T-cell (primary cell): ENCODE data around the gene MLLT10. TPM values are rescaled to one million over a fixed set of nuclear protein-coding genes. Genes with fewer than 3 reads are reported as not detected.

Experiments
- ATAC-seq, 4 experiments: fragments of 200-7000 bp in 3 of 4; fragments of 150-1000 bp in 1 of 4; cut with Tn5 transposase; replicated peaks in 1 of 4; 1 replicate in 3 of 4; 2 replicates in 1 of 4; pipeline ENCODE4 v1.10.0; 2021; ENCODE audit warnings: moderate library complexity in 3 of 4, mild to moderate bottlenecking in 2 of 4, moderate number of reproducible peaks in 1 of 4
- CTCF ChIA-PET, 2 donors: fragments of 300-600 bp; sonication (Branson Sonifier 250); formaldehyde crosslinking; loops; one replicate each; lab custom pipeline; 2022; ENCODE audit warnings: antibody characterized with exemption in 2 of 2; lab: Charles Lee
- POLR2A ChIA-PET, 2 donors: fragments of 300-600 bp; sonication (Branson Sonifier 250); formaldehyde crosslinking; loops; one replicate each; lab custom pipeline; 2022; ENCODE audit warnings: antibody characterized with exemption in 2 of 2; lab: Charles Lee
- DNase-seq, 35 experiments: peaks; one replicate each; pipeline versions ENCODE4 v3.0.0 to v3.0.0-alpha.2; 2013 to 2023
- H3K27ac ChIP-seq: one replicate; pipeline ENCODE4 v1.5.1; 2013; ENCODE audit warnings: low read length
- H3K27me3 ChIP-seq, 2 experiments: replicated peaks in 1 of 2; 1 replicate in 1 of 2; 2 replicates in 1 of 2; pipeline versions ENCODE4 v1.6.1 to v1.7.0; 2013; ENCODE audit warnings: low read length in 1 of 2, mixed read lengths in 1 of 2; ENCODE audit not compliant: control insufficient read depth in 2 of 2, insufficient read depth in 2 of 2; ENCODE audit errors: extremely low read depth in 1 of 2
- H3K36me3 ChIP-seq, 2 donors: 1 replicate in 1 of 2; 2 replicates in 1 of 2; pipeline versions ENCODE4 v1.6.1 to v1.7.0; 2013; ENCODE audit warnings: low read length in 1 of 2; ENCODE audit not compliant: control insufficient read depth in 2 of 2, insufficient read depth in 1 of 2; ENCODE audit errors: extremely low read depth in 1 of 2
- H3K4me1 ChIP-seq, 2 experiments: 1 replicate in 1 of 2; 2 replicates in 1 of 2; pipeline versions ENCODE4 v1.6.1 to v1.7.0; 2013; ENCODE audit warnings: low read length in 2 of 2, mixed read lengths in 1 of 2; ENCODE audit not compliant: insufficient read depth in 2 of 2, control insufficient read depth in 1 of 2; ENCODE audit errors: extremely low read depth in 1 of 2
- H3K4me3 ChIP-seq, 2 donors: 1 replicate in 1 of 2; 2 replicates in 1 of 2; pipeline versions ENCODE4 v1.5.1 to v1.7.0; 2013; ENCODE audit warnings: mild to moderate bottlenecking in 2 of 2, low read length in 1 of 2, moderate library complexity in 1 of 2; ENCODE audit not compliant: control insufficient read depth in 1 of 2; ENCODE audit errors: extremely low read depth in 1 of 2
- H3K9me3 ChIP-seq: 2 replicates; pipeline ENCODE4 v1.7.0; 2013
- H3K27ac Mint-ChIP-seq, 2 donors: one replicate each; pipeline ENCODE4 v1.8.0; 2020 to 2021; ENCODE audit warnings: mild to moderate bottlenecking in 2 of 2, mixed read lengths in 2 of 2
- H3K27me3 Mint-ChIP-seq, 2 donors: one replicate each; pipeline ENCODE4 v1.8.0; 2021 to 2022; ENCODE audit warnings: mixed read lengths in 2 of 2
- H3K36me3 Mint-ChIP-seq: one replicate; pipeline ENCODE4 v1.8.0; 2021; ENCODE audit warnings: mixed read lengths
- H3K4me1 Mint-ChIP-seq, 3 donors: one replicate each; pipeline ENCODE4 v1.8.0; 2020 to 2022; ENCODE audit warnings: mixed read lengths in 3 of 3, mild to moderate bottlenecking in 1 of 3
- H3K4me3 Mint-ChIP-seq, 3 donors: one replicate each; pipeline ENCODE4 v1.8.0; 2020 to 2022; ENCODE audit warnings: mild to moderate bottlenecking in 3 of 3, mixed read lengths in 3 of 3, moderate library complexity in 3 of 3
- H3K9me3 Mint-ChIP-seq, 3 donors: one replicate each; pipeline ENCODE4 v1.8.0; 2020 to 2022; ENCODE audit warnings: mixed read lengths in 3 of 3
- WGBS: methylation state at CpG from one replicate; pipeline ENCODE4 v1.1.5; 2013; ENCODE audit warnings: missing lambda C conversion rate; ENCODE audit not compliant: insufficient coverage; 5-methylcytosine and 5-hydroxymethylcytosine counted together
- total RNA-seq, 35 experiments: library from RNA in 6 of 35; stranded (reverse) in 6 of 35; fragments of 120-200 nt in 1 of 35; gene quantifications; one replicate each; pipeline versions ENCODE4 v1.2.1 to v1.2.4 and lab custom pipeline; 2013 to 2026

MLLT10 gene
- total RNA-seq, 5 donors from 2014 or later (not counting 1 experiment from before 2014, with no cell fraction given): 57.7 to 76.5 (median 66.1) TPM

- peaks cover 0 to 15% of the 10 kb centered on the region in 2 donors for H3K36me3 ChIP-seq
- peaks cover 0 to 3% of the 10 kb centered on the region in 2 experiments for H3K4me1 ChIP-seq
- H3K27me3 ChIP-seq: no peaks in the 10 kb centered on the region
- no peaks in the 10 kb centered on the region for H3K9me3 ChIP-seq
- Mint-ChIP-seq H3K4me3 (no peak overlapping the region), H3K4me1 (peaks cover 9 to 18% (median 11%) of the 10 kb centered on the region in 3 donors), H3K27me3 (no peaks in the 10 kb centered on the region), H3K36me3 (peaks cover 40% of the 10 kb centered on the region), H3K9me3 (no peaks in the 10 kb centered on the region), H3K27ac (no peak overlapping the region)
- WGBS: 94% methylated on average over 2 of the region's 3 CpGs
- ATAC-seq: no peak
- H3K27ac ChIP-seq: no peak overlapping the region
- no peak overlapping the region for H3K4me3 ChIP-seq
- POLR2A ChIA-PET: no interaction called here
- no peak for DNase-seq
- CTCF ChIA-PET: no interaction called here
Observed at GRCh38 chr10:21681156-21681555, 147.1 kb downstream of the MLLT10 start.

DNA sequence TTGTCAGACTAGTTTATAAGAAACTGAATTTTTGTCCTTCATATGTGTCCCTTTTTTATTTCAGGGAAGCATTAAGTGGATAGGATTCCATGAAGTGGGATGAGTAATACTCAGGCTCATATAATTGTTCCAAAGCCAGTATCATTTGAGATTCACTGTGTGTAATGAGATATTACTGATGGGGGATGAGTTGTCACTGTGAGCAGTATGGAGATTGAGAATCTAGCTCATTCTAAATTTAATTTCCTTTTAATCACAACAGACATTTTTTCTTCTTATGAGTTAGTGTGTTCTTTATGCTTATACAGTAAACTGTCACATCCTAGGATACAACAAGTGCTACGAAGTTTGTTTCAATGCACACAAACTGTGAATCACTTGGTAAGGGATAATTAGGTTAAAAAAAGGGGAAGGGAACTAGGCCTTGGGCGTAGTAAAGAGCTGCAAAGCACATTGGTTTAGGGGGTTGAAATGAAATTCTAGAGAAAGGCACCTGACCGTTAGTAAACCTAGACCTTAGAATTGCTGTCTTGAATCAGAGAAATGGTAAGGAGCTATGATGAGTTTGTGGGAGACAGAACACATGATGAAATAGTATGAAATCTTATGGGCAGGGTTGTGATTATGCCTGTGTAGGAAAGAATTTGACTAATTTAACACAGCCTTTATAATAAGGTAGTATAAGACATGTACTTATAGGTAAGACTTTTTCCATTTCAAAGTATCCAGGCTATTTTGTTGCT lies 153.4 kb downstream of the MLLT10 start:
- CTCF ChIA-PET: interaction anchor here in 1 of 2 donors (1.0 kb wide), 1 partner anchor 14 kb away, joined by 3 read pairs; no protein-coding TSS in a partner anchor
- H3K27ac Mint-ChIP-seq: peak overlapping the region in 1 of 2 donors; percentile 22
- WGBS: 90% methylated on average over 2 of the region's 3 CpGs

DNA sequence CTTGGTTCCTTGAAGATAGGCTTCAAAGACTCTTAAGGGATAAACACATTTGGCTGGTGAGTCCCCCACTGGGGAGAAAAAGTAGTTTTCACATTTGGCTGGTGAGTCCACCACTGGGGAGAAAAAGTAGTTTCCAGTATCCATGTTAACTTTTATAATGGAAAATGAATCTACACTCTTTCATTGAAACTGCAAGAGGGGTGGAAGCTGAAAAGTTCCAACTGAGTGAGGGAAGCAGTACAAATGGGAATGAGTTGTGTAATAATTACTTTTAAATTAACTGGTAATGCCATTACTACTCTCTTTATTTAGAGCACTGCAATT lies 153.9 kb downstream of the MLLT10 start:
- Histone ChIP-seq H3K27ac (no peak overlapping the region), H3K4me1 (no peaks in the 10 kb centered on the region), H3K27me3 (no peaks in the 10 kb centered on the region), H3K36me3 (peaks cover 0 to 11% of the 10 kb centered on the region in 2 donors), H3K9me3 (no peaks in the 10 kb centered on the region), H3K4me3 (no peak overlapping the region)
- DNase-seq (no peak), ATAC-seq (no peak)
- ChIA-PET POLR2A (no interaction called here), CTCF (interaction anchor here in 1 of 2 donors (1.0 kb wide), 1 partner anchor 14 kb away, joined by 3 read pairs; no protein-coding TSS in a partner anchor)
- Mint-ChIP-seq H3K27ac (peak overlapping the region in 1 of 2 donors; percentile 22), H3K9me3 (no peaks in the 10 kb centered on the region), H3K4me3 (no peak overlapping the region), H3K4me1 (peaks cover 5 to 19% (median 9%) of the 10 kb centered on the region in 3 donors), H3K27me3 (no peaks in the 10 kb centered on the region), H3K36me3 (peaks cover 49% of the 10 kb centered on the region)

More for the DNA sequence above, 153.4 kb downstream of the MLLT10 start:
- Mint-ChIP-seq H3K9me3 (no peaks in the 10 kb centered on the region), H3K4me1 (peaks cover 5 to 19% (median 9%) of the 10 kb centered on the region in 3 donors), H3K4me3 (no peak overlapping the region), H3K27me3 (no peaks in the 10 kb centered on the region), H3K36me3 (peaks cover 47% of the 10 kb centered on the region)
- H3K27ac ChIP-seq: no peak overlapping the region
- ATAC-seq (no peak), DNase-seq (no peak)
- no peak overlapping the region for H3K4me3 ChIP-seq
- H3K27me3 ChIP-seq: no peaks in the 10 kb centered on the region
- H3K4me1 ChIP-seq: no peaks in the 10 kb centered on the region
- peaks cover 0 to 11% of the 10 kb centered on the region in 2 donors for H3K36me3 ChIP-seq
- no peaks in the 10 kb centered on the region for H3K9me3 ChIP-seq
- POLR2A ChIA-PET: no interaction called here

- H3K36me3 Mint-ChIP-seq: peaks cover 55% of the 10 kb centered on the region
- no peak overlapping the region for H3K4me3 ChIP-seq
Observed at GRCh38 chr10:21688870-21689269, 154.8 kb downstream of the MLLT10 start.

GRCh38 chr10:21689881-21690280 lies 155.8 kb downstream of the MLLT10 start:
- H3K4me1 ChIP-seq: no peaks in the 10 kb centered on the region
- peaks cover 52% of the 10 kb centered on the region for H3K36me3 Mint-ChIP-seq
- no peaks in the 10 kb centered on the region for H3K27me3 Mint-ChIP-seq
- H3K9me3 ChIP-seq: no peaks in the 10 kb centered on the region
- ATAC-seq (no peak), DNase-seq (no peak)
- no peaks in the 10 kb centered on the region for H3K27me3 ChIP-seq
- no peak overlapping the region for H3K27ac ChIP-seq
- no peak overlapping the region for H3K27ac Mint-ChIP-seq
- peaks cover 0 to 11% of the 10 kb centered on the region in 2 donors for H3K36me3 ChIP-seq
- no peak overlapping the region for H3K4me3 ChIP-seq
- no peaks in the 10 kb centered on the region for H3K9me3 Mint-ChIP-seq
- POLR2A ChIA-PET: interaction anchor here (0.6 to 0.8 kb wide), 4 partner anchors 13 to 198 kb away, joined by 4 to 7 read pairs (median 5); no protein-coding TSS in a partner anchor
- no peak overlapping the region for H3K4me3 Mint-ChIP-seq
- peaks cover 13 to 22% (median 13%) of the 10 kb centered on the region in 3 donors for H3K4me1 Mint-ChIP-seq
- CTCF ChIA-PET: no interaction called here

More at GRCh38 chr10:21688870-21689269, 154.8 kb downstream of the MLLT10 start:
- DNase-seq: no peak
- H3K4me3 Mint-ChIP-seq: no peak overlapping the region
- H3K4me1 Mint-ChIP-seq: peaks cover 5 to 26% (median 12%) of the 10 kb centered on the region in 3 donors
- H3K9me3 ChIP-seq: no peaks in the 10 kb centered on the region
- H3K9me3 Mint-ChIP-seq: no peaks in the 10 kb centered on the region
- no CpG with 5 or more reads among the region's 1 CpG for WGBS
- POLR2A ChIA-PET: no interaction called here
- no peak for ATAC-seq
- H3K36me3 ChIP-seq: peaks cover 0 to 16% of the 10 kb centered on the region in 2 donors
- CTCF ChIA-PET: interaction anchor here (0.6 to 1.0 kb wide), 2 partner anchors 70 to 192 kb away, joined by 3 to 9 read pairs; no protein-coding TSS in a partner anchor
- H3K27me3 Mint-ChIP-seq: no peaks in the 10 kb centered on the region
- H3K4me1 ChIP-seq: no peaks in the 10 kb centered on the region
- no peak overlapping the region for H3K27ac ChIP-seq
- H3K27ac Mint-ChIP-seq: no peak overlapping the region
- H3K27me3 ChIP-seq: no peaks in the 10 kb centered on the region

DNA sequence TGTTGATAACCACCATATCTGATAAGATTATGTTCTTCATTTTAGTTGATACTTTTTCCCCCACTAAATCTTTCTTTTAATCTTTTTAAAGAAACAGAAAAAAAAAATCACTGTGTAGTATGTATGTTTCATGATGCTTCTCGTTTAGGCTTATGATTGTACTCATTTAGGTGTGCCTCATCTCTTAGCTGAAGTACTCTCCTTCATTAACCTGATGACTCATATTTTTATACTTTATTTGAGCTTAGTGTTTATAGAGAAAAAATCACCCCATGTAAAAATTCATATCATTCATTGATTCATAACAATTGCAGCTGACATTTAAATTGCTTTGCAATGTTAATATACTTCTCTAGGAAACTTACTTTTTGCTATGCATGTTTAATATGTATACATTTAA lies 158.9 kb downstream of the MLLT10 start:
- CTCF ChIA-PET: interaction anchor here in 1 of 2 donors (0.7 kb wide), 1 partner anchor 181 kb away, joined by 3 read pairs; no protein-coding TSS in a partner anchor
- peak overlapping the region; percentile 34 to 40 for H3K27ac Mint-ChIP-seq

More for the DNA sequence above, 158.9 kb downstream of the MLLT10 start:
- DNase-seq (no peak), ATAC-seq (no peak)
- POLR2A ChIA-PET: interaction anchor here (0.6 to 0.7 kb wide), 2 partner anchors 11 to 1080 kb away, joined by 3 read pairs; no protein-coding TSS in a partner anchor
- H3K27me3 ChIP-seq: no peaks in the 10 kb centered on the region
- no peak overlapping the region for H3K27ac ChIP-seq
- Mint-ChIP-seq H3K27me3 (no peaks in the 10 kb centered on the region), H3K4me1 (peaks cover 21 to 28% (median 24%) of the 10 kb centered on the region in 3 donors), H3K4me3 (no peak overlapping the region), H3K9me3 (peaks cover 0 to 4% (median under 1%) of the 10 kb centered on the region in 3 donors), H3K36me3 (peaks cover 61% of the 10 kb centered on the region)
- peaks cover 0 to 7% of the 10 kb centered on the region in 2 experiments for H3K4me1 ChIP-seq
- H3K36me3 ChIP-seq: peaks cover 0 to 7% of the 10 kb centered on the region in 2 donors
- H3K9me3 ChIP-seq: no peaks in the 10 kb centered on the region
- no CpG with 5 or more reads among the region's 1 CpG for WGBS
- H3K4me3 ChIP-seq: no peak overlapping the region
